ENCODE measurements around the gene GEMIN7.

Gene GEMIN7

GRCh38 chr19:45128806-45129205 lies 49.7 kb downstream of the GEMIN7 start:
- H3K4me3 ChIP-seq (ENCODE audit: low read depth, low read length): no peak overlapping the region
- TF ChIP-seq CTCF (IDR thresholded peaks at IDR 0.05; ENCODE audit: insufficient read depth, low read depth, low read length, missing control alignments): no peak
- DNase-seq (ENCODE audit: low read depth): no peak

GRCh38 chr19:45130236-45130635 lies 51.2 kb downstream of the GEMIN7 start:
- TF ChIP-seq CTCF (IDR thresholded peaks at IDR 0.05; ENCODE audit: insufficient read depth, low read depth, low read length, missing control alignments): no peak
- DNase-seq (ENCODE audit: low read depth): no peak
- H3K4me3 ChIP-seq (ENCODE audit: low read depth, low read length): no peak overlapping the region

- H3K4me3 ChIP-seq (ENCODE audit: low read depth, low read length): no peak overlapping the region
- DNase-seq (ENCODE audit: low read depth): peak; percentile 53
- peak; percentile 31 for TF ChIP-seq CTCF (IDR thresholded peaks at IDR 0.05; ENCODE audit: insufficient read depth, low read depth, low read length, missing control alignments)
Measured at GRCh38 chr19:45130888-45131615, 52.0 kb downstream of the GEMIN7 start.

GRCh38 chr19:45133661-45134060 lies 54.6 kb downstream of the GEMIN7 start:
- no peak overlapping the region for H3K4me3 ChIP-seq (ENCODE audit: low read depth, low read length)
- TF ChIP-seq CTCF (IDR thresholded peaks at IDR 0.05; ENCODE audit: insufficient read depth, low read depth, low read length, missing control alignments): no peak
- no peak for DNase-seq (ENCODE audit: low read depth)

GRCh38 chr19:45135176-45135885 lies 56.3 kb downstream of the GEMIN7 start:
- TF ChIP-seq CTCF (IDR thresholded peaks at IDR 0.05; ENCODE audit: insufficient read depth, low read depth, low read length, missing control alignments): no peak
- DNase-seq (ENCODE audit: low read depth): no peak
- H3K4me3 ChIP-seq (ENCODE audit: low read depth, low read length): no peak overlapping the region

GRCh38 chr19:45136507-45137178 lies 57.6 kb downstream of the GEMIN7 start:
- peak overlapping the region; percentile 54 for H3K4me3 ChIP-seq (ENCODE audit: low read depth, low read length)
- peak; percentile 72 for DNase-seq (ENCODE audit: low read depth)
- TF ChIP-seq CTCF (IDR thresholded peaks at IDR 0.05; ENCODE audit: insufficient read depth, low read depth, low read length, missing control alignments): no peak

Data from GM12865 (cell line).